Type B pancreatic cell (in vitro differentiated cells): ENCODE data around the gene TCIRG1. TPM values are rescaled to one million over a fixed set of nuclear protein-coding genes. Genes with fewer than 3 reads are reported as not detected.

ENCODE experiments used
- DNase-seq: peaks from one replicate; pipeline ENCODE4 v3.0.0; 2021; ENCODE audit warnings: mixed read lengths; ENCODE audit not compliant: unreplicated experiment; ENCODE audit errors: extremely low spot score
- H3K27ac Mint-ChIP-seq: 2 replicates; pipeline ENCODE4 v1.8.0; 2021; ENCODE audit warnings: mild to moderate bottlenecking, mixed read lengths
- H3K27me3 Mint-ChIP-seq: 2 replicates; pipeline ENCODE4 v1.8.0; 2021; ENCODE audit warnings: mixed read lengths
- H3K36me3 Mint-ChIP-seq: 2 replicates; pipeline ENCODE4 v1.8.0; 2021; ENCODE audit warnings: mixed read lengths
- H3K4me1 Mint-ChIP-seq: one replicate; pipeline ENCODE4 v1.8.0; 2021; ENCODE audit warnings: mixed read lengths; ENCODE audit not compliant: unreplicated experiment
- H3K4me3 Mint-ChIP-seq: 2 replicates; pipeline ENCODE4 v1.8.0; 2021; ENCODE audit warnings: mild to moderate bottlenecking, mixed read lengths
- H3K9me3 Mint-ChIP-seq: 2 replicates; pipeline ENCODE4 v1.8.0; 2021; ENCODE audit warnings: mixed read lengths
- CTCF ChIP-seq: fragments of 200-600 bp; sonication (generic); conservative IDR thresholded peaks from 2 replicates; pipeline ENCODE4 v1.5.0; 2021; ENCODE audit warnings: antibody characterized with exemption, mild to moderate bottlenecking
- total RNA-seq: library from RNA; stranded (reverse); gene quantifications from 2 replicates; pipeline ENCODE4 v1.2.1, GENCODE V29; 2021; ENCODE audit warnings: low replicate concordance

TCIRG1 gene
- total RNA-seq, 1 donor from 2014 or later = 37.0 TPM

GRCh38 chr11:68021167-68021787, 17.5 kb upstream of the TCIRG1 start:
- DNase-seq = no peak
- H3K4me1 Mint-ChIP-seq = peaks cover 21% of the 10 kb centered on the region
- peak; percentile 46 for TF ChIP-seq CTCF
- H3K9me3 Mint-ChIP-seq = peaks cover 5% of the 10 kb centered on the region
- no peak overlapping the region for H3K27ac Mint-ChIP-seq
- peaks cover 13% of the 10 kb centered on the region for H3K36me3 Mint-ChIP-seq
- H3K4me3 Mint-ChIP-seq = no peak overlapping the region
- H3K27me3 Mint-ChIP-seq = no peaks in the 10 kb centered on the region

GRCh38 chr11:68022531-68022930, 16.3 kb upstream of the TCIRG1 start:
- no peak for TF ChIP-seq CTCF
- Mint-ChIP-seq H3K4me3 (no peak overlapping the region), H3K27ac (no peak overlapping the region), H3K4me1 (peaks cover 14% of the 10 kb centered on the region), H3K27me3 (no peaks in the 10 kb centered on the region), H3K36me3 (peaks cover 14% of the 10 kb centered on the region), H3K9me3 (peaks cover 5% of the 10 kb centered on the region)
- DNase-seq = no peak

GRCh38 chr11:68024508-68024907, 14.3 kb upstream of the TCIRG1 start:
- Mint-ChIP-seq H3K9me3 (peaks cover 5% of the 10 kb centered on the region), H3K27ac (no peak overlapping the region), H3K4me3 (no peak overlapping the region), H3K27me3 (no peaks in the 10 kb centered on the region), H3K36me3 (peaks cover 14% of the 10 kb centered on the region), H3K4me1 (peaks cover 16% of the 10 kb centered on the region)
- no peak for TF ChIP-seq CTCF
- no peak for DNase-seq

GRCh38 chr11:68025047-68025446, 13.8 kb upstream of the TCIRG1 start:
- no peaks in the 10 kb centered on the region for H3K27me3 Mint-ChIP-seq
- no peak overlapping the region for H3K27ac Mint-ChIP-seq
- TF ChIP-seq CTCF = no peak
- no peak overlapping the region for H3K4me3 Mint-ChIP-seq
- DNase-seq = no peak
- peaks cover 18% of the 10 kb centered on the region for H3K4me1 Mint-ChIP-seq
- H3K36me3 Mint-ChIP-seq = peaks cover 14% of the 10 kb centered on the region
- H3K9me3 Mint-ChIP-seq = peaks cover 5% of the 10 kb centered on the region

- peaks cover 5% of the 10 kb centered on the region for H3K9me3 Mint-ChIP-seq
- peaks cover 18% of the 10 kb centered on the region for H3K4me1 Mint-ChIP-seq
- H3K27ac Mint-ChIP-seq = no peak overlapping the region
- DNase-seq = no peak
- H3K27me3 Mint-ChIP-seq = no peaks in the 10 kb centered on the region
- H3K4me3 Mint-ChIP-seq = no peak overlapping the region
- peaks cover 18% of the 10 kb centered on the region for H3K36me3 Mint-ChIP-seq
- no peak for TF ChIP-seq CTCF
Observed at GRCh38 chr11:68026391-68027105, 12.3 kb upstream of the TCIRG1 start.
